Measurements from ENCODE around the gene EFNB2.

EFNB2 gene

GRCh38 chr13:106524108-106524507, 11.4 kb downstream of the EFNB2 start:
- DNase-seq: no peak

- no peak for DNase-seq
Measured at GRCh38 chr13:106523576-106523975, 11.9 kb downstream of the EFNB2 start.

GRCh38 chr13:106522898-106523525, 12.4 kb downstream of the EFNB2 start:
- no peak for DNase-seq

- DNase-seq: no peak
Measured at GRCh38 chr13:106522112-106522705, 13.3 kb downstream of the EFNB2 start.

GRCh38 chr13:106521095-106521799, 14.2 kb downstream of the EFNB2 start:
- no peak for DNase-seq

GRCh38 chr13:106520251-106521054, 15.0 kb downstream of the EFNB2 start:
- no peak for DNase-seq

- no peak for DNase-seq
Measured at GRCh38 chr13:106518512-106518911, 16.9 kb downstream of the EFNB2 start.

- no peak for DNase-seq
Measured at GRCh38 chr13:106517109-106517847, 18.2 kb downstream of the EFNB2 start.

- DNase-seq: no peak
Measured at GRCh38 chr13:106515635-106516254, 19.7 kb downstream of the EFNB2 start.

GRCh38 chr13:106514928-106515634, 20.4 kb downstream of the EFNB2 start:
- no peak for DNase-seq

GRCh38 chr13:106513025-106513983, 22.2 kb downstream of the EFNB2 start:
- DNase-seq: no peak

- DNase-seq: peak in 2 of 3 donors; percentile 20 to 23
Measured at GRCh38 chr13:106507560-106508274, 27.7 kb downstream of the EFNB2 start.

GRCh38 chr13:106506286-106506685, 29.2 kb downstream of the EFNB2 start:
- no peak for DNase-seq

- DNase-seq: no peak
Measured at GRCh38 chr13:106505732-106506131, 29.7 kb downstream of the EFNB2 start.

- no peak for DNase-seq
Measured at GRCh38 chr13:106505295-106505694, 30.2 kb downstream of the EFNB2 start.

- no peak for DNase-seq
Measured at GRCh38 chr13:106503730-106504453, 31.6 kb downstream of the EFNB2 start.

- no peak for DNase-seq
Measured at GRCh38 chr13:106503272-106503671, 32.2 kb downstream of the EFNB2 start.

GRCh38 chr13:106500445-106500844, 35.0 kb downstream of the EFNB2 start:
- DNase-seq: no peak

- DNase-seq: peak; percentile 5 to 20 (median 8)
Measured at GRCh38 chr13:106499896-106500295, 35.6 kb downstream of the EFNB2 start.
